A673 (cell line): ENCODE results near the gene ERF. TPM values are rescaled to one million over a fixed set of nuclear protein-coding genes. Genes with fewer than 3 reads are reported as not detected.
"Not testable (repeated sequence)": the region's sequence is repeated elsewhere in the genome, so short reads cannot be mapped to it uniquely, and the experiment has no call there.

Source experiments
- BruUV-seq: library from RNA; stranded (reverse); fragments of 400-500 nt; replicated peaks from 2 replicates; lab custom pipeline; 2021; lab: Mats Ljungman, UMichigan
- CTCF ChIA-PET: fragments of 300-600 bp; sonication (Branson Sonifier 250); formaldehyde crosslinking; loops from one replicate; lab custom pipeline; 2022; ENCODE audit warnings: antibody characterized with exemption; lab: Charles Lee
- POLR2A ChIA-PET: fragments of 300-600 bp; sonication (Branson Sonifier 250); formaldehyde crosslinking; loops from one replicate; lab custom pipeline; 2022; ENCODE audit warnings: antibody characterized with exemption; ENCODE audit not compliant: low non-redundant PET; lab: Charles Lee
- DNase-seq: peaks from one replicate; pipeline ENCODE4 v3.0.0-alpha.2; 2015; ENCODE audit warnings: low spot score
- H3K27ac ChIP-seq: fragments of 200-600 bp; sonication (generic); 2 replicates; pipeline ENCODE4 v1.5.1; 2016; ENCODE audit warnings: mixed run types, low read depth, mild to moderate bottlenecking, mixed read lengths, antibody characterized with exemption, low read length; ENCODE audit not compliant: poor library complexity, severe bottlenecking
- H3K27me3 ChIP-seq: fragments of 200-600 bp; sonication (generic); replicated peaks from 2 replicates; pipeline ENCODE4 v1.6.1; 2017; ENCODE audit warnings: mixed run types, low read depth, mild to moderate bottlenecking, mixed read lengths, antibody characterized with exemption, low read length; ENCODE audit not compliant: insufficient read depth, poor library complexity
- H3K36me3 ChIP-seq: fragments of 200-600 bp; sonication (generic); 2 replicates; pipeline ENCODE4 v1.6.1; 2016; ENCODE audit warnings: mixed run types, mild to moderate bottlenecking, mixed read lengths, antibody characterized with exemption, low read length; ENCODE audit not compliant: insufficient read depth, poor library complexity, severe bottlenecking
- H3K4me1 ChIP-seq: fragments of 200-600 bp; sonication (generic); 2 replicates; pipeline ENCODE4 v1.6.1; 2017; ENCODE audit warnings: mixed run types, mild to moderate bottlenecking, mixed read lengths, antibody characterized with exemption, low read length; ENCODE audit not compliant: insufficient read depth, poor library complexity, severe bottlenecking
- H3K4me3 ChIP-seq: fragments of 200-600 bp; sonication (generic); 2 replicates; pipeline ENCODE4 v1.5.1; 2016; ENCODE audit warnings: low read depth, mixed run types, mild to moderate bottlenecking, mixed read lengths, low read length; ENCODE audit not compliant: poor library complexity, severe bottlenecking
- H3K9me3 ChIP-seq: fragments of 200-600 bp; sonication (generic); 2 replicates; pipeline ENCODE4 v1.6.1; 2016; ENCODE audit warnings: mixed run types, low read depth, mild to moderate bottlenecking, mixed read lengths, antibody characterized with exemption, low read length; ENCODE audit not compliant: poor library complexity, severe bottlenecking
- EZH2 ChIP-seq: fragments of 200-600 bp; sonication (generic); IDR thresholded peaks from 2 replicates; pipeline ENCODE4 v1.6.1; 2017; ENCODE audit warnings: borderline replicate concordance, low read depth, mild to moderate bottlenecking, mixed read lengths, antibody characterized with exemption, low read length; ENCODE audit not compliant: poor library complexity, severe bottlenecking
- intact Hi-C: fragments of 100-400 bp; cut with micrococcal nuclease; formaldehyde crosslinking; loops from one replicate; pipeline ENCODE4 v1.10.0; 2022; ENCODE audit not compliant: unreplicated experiment
- total RNA-seq: library from RNA; stranded (reverse); gene quantifications from 2 replicates; pipeline ENCODE4 v1.2.3, GENCODE V29; 2021
- TF ChIP-seq, protein P1 (sequence below): fragments of 300-800, 200-600 bp; sonication (generic); conservative IDR thresholded peaks from 2 replicates; pipeline ENCODE4 v1.5.1; 2017; ENCODE audit warnings: low read depth, mild to moderate bottlenecking, antibody characterized with exemption, low read length, moderate library complexity, mixed read lengths

The ERF gene
- total RNA-seq, 1 experiment from 2014 or later, result 164 TPM

DNA sequence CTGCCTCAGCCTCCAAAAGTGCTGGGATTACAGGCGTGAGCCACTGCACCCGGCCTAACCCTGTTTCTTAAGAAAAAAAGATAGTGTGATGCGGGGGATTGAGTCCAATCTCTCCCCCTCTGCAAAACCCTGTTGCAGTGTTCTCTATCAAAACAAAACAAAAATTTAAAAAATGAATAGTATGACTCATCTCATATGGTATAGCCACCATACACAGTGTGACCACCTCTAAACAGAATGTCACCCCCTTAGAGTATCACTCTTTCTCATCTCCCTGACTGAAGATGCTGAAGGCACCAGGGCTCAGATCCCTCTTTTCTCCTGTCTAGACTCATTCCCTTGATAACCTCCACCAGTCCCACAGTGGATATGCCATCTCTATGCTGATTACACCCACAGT lies 6.8 kb upstream of the ERF start:
- TF ChIP-seq, protein P1, sequence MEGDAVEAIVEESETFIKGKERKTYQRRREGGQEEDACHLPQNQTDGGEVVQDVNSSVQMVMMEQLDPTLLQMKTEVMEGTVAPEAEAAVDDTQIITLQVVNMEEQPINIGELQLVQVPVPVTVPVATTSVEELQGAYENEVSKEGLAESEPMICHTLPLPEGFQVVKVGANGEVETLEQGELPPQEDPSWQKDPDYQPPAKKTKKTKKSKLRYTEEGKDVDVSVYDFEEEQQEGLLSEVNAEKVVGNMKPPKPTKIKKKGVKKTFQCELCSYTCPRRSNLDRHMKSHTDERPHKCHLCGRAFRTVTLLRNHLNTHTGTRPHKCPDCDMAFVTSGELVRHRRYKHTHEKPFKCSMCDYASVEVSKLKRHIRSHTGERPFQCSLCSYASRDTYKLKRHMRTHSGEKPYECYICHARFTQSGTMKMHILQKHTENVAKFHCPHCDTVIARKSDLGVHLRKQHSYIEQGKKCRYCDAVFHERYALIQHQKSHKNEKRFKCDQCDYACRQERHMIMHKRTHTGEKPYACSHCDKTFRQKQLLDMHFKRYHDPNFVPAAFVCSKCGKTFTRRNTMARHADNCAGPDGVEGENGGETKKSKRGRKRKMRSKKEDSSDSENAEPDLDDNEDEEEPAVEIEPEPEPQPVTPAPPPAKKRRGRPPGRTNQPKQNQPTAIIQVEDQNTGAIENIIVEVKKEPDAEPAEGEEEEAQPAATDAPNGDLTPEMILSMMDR, result no peak
- TF ChIP-seq EZH2, result no peak
- H3K9me3 ChIP-seq, result no peaks in the 10 kb centered on the region

DNA sequence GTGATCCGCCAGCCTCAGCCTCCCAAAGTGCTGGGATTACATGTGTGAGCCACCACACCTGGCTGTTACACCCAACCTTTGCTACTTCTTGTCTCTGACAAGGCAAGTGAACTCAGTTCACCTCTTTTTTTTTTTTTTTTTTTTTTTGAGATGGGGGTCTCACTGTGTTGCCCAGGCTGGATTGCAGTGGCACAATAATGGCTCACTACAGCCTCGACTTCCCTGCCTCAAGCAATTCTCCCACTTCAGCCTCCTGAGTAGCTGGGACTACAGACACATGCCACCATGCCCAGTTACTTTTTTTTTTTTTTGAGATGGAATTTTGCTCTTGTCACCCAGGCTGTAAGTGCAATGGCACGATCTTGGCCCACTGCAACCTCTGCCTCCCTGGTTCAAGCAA lies 2.9 kb upstream of the ERF start:
- H3K4me3 ChIP-seq, CTCF ChIA-PET, H3K4me1 ChIP-seq, H3K36me3 ChIP-seq, BruUV-seq, intact Hi-C loops, H3K27me3 ChIP-seq, H3K27ac ChIP-seq, H3K9me3 ChIP-seq, DNase-seq: not testable (repeated sequence)
- POLR2A ChIA-PET, result interaction anchor here (0.6 kb wide), 2 partner anchors 23 to 29 kb away, joined by 5 to 7 read pairs; no protein-coding TSS in a partner anchor

More for the DNA sequence above, 6.8 kb upstream of the ERF start:
- H3K4me1 ChIP-seq, result peaks cover 1% of the 10 kb centered on the region
- ChIA-PET CTCF (no interaction called here), POLR2A (no interaction called here)
- H3K27ac ChIP-seq, result no peak overlapping the region
- no peaks in the 10 kb centered on the region for H3K27me3 ChIP-seq
- BruUV-seq, result no TSS peak
- no peak overlapping the region for H3K4me3 ChIP-seq
- no peak for DNase-seq
- no peaks in the 10 kb centered on the region for H3K36me3 ChIP-seq
- intact Hi-C loops, result no loop called here

DNA sequence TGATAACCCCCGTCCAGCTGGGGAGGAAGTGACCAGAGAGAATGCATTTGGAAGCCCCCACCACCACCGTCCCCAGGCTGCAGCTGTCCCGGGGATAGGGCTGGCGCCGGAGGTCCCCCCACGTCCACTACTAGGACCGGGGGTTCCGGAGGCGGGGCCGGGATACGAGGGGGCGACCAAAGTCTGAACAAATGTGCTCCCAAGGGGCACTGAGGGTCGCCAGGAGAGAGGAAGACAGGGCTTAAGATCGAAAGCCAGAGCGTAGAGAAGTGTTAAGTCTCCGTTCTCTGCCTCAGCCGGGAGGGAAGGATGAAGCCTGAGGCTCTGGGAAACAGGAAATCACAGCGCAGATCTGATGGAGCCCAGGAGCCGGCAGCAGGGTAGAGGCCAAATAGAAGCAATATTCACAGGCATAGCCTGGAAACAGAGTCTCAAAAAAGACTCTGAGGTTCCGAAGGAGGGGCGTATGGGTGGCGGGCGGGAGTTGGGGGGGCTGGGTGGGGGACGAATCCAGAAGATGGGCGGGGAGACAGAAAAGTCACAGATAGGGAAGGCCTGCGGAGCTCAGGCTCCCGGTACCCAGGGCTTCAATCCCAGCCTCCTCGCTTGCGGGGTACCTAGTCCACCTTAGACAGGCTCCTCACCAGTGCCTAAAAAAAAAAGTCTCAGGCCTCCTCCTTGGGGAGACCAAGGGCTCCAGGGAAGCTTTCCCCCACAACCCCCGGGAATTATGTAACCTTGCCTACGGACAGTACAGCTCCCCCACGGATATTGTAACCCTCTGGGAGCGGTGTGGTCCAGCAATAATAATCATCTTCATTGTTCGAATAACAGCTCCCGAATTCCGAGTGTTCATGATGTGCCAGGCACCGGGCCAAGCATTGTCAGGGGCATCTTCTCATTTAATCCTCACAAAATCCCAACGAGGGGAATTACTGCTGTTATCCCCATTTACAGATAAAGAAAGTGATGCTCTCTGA lies 1.1 kb upstream of the ERF start:
- TF ChIP-seq, protein P1, result no peak
- no peak for TF ChIP-seq EZH2
- Histone ChIP-seq H3K4me3 (peak overlapping the region; percentile 91), H3K27me3 (no peaks in the 10 kb centered on the region), H3K27ac (peak overlapping the region; percentile 72), H3K36me3 (no peaks in the 10 kb centered on the region), H3K9me3 (no peaks in the 10 kb centered on the region), H3K4me1 (peaks cover 25% of the 10 kb centered on the region)
- POLR2A ChIA-PET, result no interaction called here
- CTCF ChIA-PET, result interaction anchor here (0.9 kb wide), 1 partner anchor 9 kb away, joined by 3 read pairs; no protein-coding TSS in a partner anchor
- intact Hi-C loops, result loop anchor here (2.0 kb wide), 1 partner anchor 13 kb away; the partner anchor contains the start of gene CIC
- BruUV-seq, result no TSS peak
- peak; percentile 78 for DNase-seq
